GM18951 (cell line): ENCODE data around the gene NOXA1.

Experiments used
- POLR2A ChIP-seq: IDR thresholded peaks from 4 replicates; pipeline ENCODE4 v1.6.1; 2011; ENCODE audit warnings: mild to moderate bottlenecking; ENCODE audit not compliant: insufficient read length, insufficient read depth; ENCODE audit errors: extremely low read depth
- in situ Hi-C: fragments of 300-500 bp; cut with MboI; formaldehyde crosslinking; loops from one replicate; pipeline ENCODE4 v1.12.0; 2022; ENCODE audit warnings: low sequenced_read_pairs, mixed read lengths, inconsistent platforms; ENCODE audit not compliant: unreplicated experiment

NOXA1 gene

GRCh38 chr9:137477778-137478612 lies 54.8 kb downstream of the NOXA1 start:
- TF ChIP-seq POLR2A: no peak
- in situ Hi-C loops: no loop called here

- no peak for TF ChIP-seq POLR2A
- in situ Hi-C loops: no loop called here
Measured at GRCh38 chr9:137478613-137478961, 55.4 kb downstream of the NOXA1 start.

GRCh38 chr9:137478962-137479861 lies 56.0 kb downstream of the NOXA1 start:
- in situ Hi-C loops: no loop called here
- no peak for TF ChIP-seq POLR2A

- in situ Hi-C loops: no loop called here
Measured at GRCh38 chr9:137479892-137480685, 56.9 kb downstream of the NOXA1 start.

GRCh38 chr9:137480686-137481683 lies 57.8 kb downstream of the NOXA1 start:
- in situ Hi-C loops: no loop called here

More at GRCh38 chr9:137479892-137480685, 56.9 kb downstream of the NOXA1 start:
- no peak for TF ChIP-seq POLR2A

GRCh38 chr9:137482094-137482781 lies 59.0 kb downstream of the NOXA1 start:
- TF ChIP-seq POLR2A: no peak

More at GRCh38 chr9:137480686-137481683, 57.8 kb downstream of the NOXA1 start:
- no peak for TF ChIP-seq POLR2A

More at GRCh38 chr9:137482094-137482781, 59.0 kb downstream of the NOXA1 start:
- in situ Hi-C loops: no loop called here
